HUES48 (cell line): Measurements from ENCODE around the gene ARHGAP27.
"Not testable (repeated sequence)": the region's sequence is repeated elsewhere in the genome, so short reads cannot be mapped to it uniquely, and the experiment has no call there.

Experiments
- H3K27ac ChIP-seq: one replicate; pipeline ENCODE4 v1.7.0; 2013; ENCODE audit warnings: low read depth, low read length, inconsistent platforms
- H3K27me3 ChIP-seq: 2 replicates; pipeline ENCODE4 v1.6.1; 2013; ENCODE audit warnings: mild to moderate bottlenecking, low read length; ENCODE audit not compliant: control insufficient read depth, insufficient read depth
- H3K36me3 ChIP-seq: 2 replicates; pipeline ENCODE4 v1.6.1; 2013; ENCODE audit warnings: low read length; ENCODE audit not compliant: control insufficient read depth, insufficient read depth
- H3K4me1 ChIP-seq: 2 replicates; pipeline ENCODE4 v1.6.1; 2013; ENCODE audit warnings: mild to moderate bottlenecking, low read length; ENCODE audit not compliant: control insufficient read depth, insufficient read depth
- H3K4me3 ChIP-seq: 2 replicates; pipeline ENCODE4 v1.5.1; 2013; ENCODE audit warnings: mild to moderate bottlenecking, low read depth, low read length
- H3K9ac ChIP-seq: 2 replicates; pipeline ENCODE4 v1.6.1; 2013; ENCODE audit warnings: mild to moderate bottlenecking, low read depth, low read length, moderate library complexity
- H3K9me3 ChIP-seq: 2 replicates; pipeline ENCODE4 v1.6.1; 2013; ENCODE audit warnings: low read length; ENCODE audit not compliant: control insufficient read depth, insufficient read depth

The ARHGAP27 gene

DNA sequence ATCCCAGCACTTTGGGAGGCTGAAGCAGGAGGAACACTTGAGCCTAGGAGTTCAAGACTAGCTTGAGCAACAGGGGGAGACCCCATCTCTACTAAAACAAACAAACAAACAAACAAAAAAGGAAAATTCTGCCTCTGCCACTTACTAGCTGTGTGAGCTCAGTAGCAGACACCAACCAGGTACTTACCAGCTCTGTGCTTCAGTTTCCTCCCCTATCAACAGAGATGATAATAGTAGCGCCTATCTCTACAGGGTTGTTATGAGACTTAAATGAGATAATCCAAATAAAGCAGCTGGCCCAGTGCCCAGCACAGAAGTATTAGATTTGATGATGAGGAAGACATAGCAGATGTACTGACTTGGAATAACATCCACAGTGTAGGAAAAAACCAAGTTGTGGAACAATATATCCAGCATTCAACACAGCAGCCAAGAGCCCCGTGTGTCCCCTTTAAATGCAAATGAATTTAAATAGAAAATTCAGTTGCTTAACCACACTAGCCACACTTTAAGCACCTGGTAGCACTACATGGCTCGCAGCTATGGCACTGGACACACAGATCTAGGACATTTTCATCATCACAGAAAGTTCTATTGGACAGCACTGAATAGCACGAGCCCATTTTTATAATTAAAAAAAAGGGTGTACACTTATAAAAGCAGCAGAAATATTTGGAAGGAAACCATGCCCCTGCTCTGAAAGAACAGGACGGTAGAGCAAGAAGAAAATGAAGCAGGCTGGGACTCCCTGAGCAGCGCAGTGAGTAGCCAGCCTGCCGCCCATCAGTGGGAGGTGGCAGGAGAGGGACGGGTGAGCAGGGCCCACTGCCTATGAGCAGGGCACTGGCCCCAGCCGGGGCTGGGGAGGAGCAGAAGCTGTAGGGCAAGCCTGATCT is 19.9 kb upstream of the ARHGAP27 start:
- not testable (repeated sequence) for H3K27me3 ChIP-seq, H3K27ac ChIP-seq, H3K4me1 ChIP-seq, H3K4me3 ChIP-seq, H3K9me3 ChIP-seq, H3K9ac ChIP-seq, H3K36me3 ChIP-seq

DNA sequence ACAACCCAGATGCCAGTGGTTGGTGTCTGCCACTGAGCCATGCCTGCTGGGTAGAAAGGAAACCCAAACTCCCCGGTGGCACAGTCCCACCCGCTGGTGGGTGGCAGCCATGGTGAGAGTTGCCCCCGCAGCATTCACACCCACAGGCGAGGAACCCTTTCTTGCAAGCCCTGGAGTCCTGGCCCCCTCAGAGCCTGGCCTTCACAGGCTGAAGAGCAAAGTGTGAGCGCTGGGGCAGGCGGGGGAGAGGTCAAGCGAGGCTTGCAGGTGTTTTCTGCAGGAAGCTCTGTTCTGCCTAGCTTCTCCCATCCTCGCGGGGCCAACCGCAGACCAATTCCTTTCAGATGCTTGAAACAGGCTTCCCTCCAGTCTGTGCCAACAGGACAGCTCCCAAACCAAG is 19.0 kb upstream of the ARHGAP27 start:
- not testable (repeated sequence) for H3K27ac ChIP-seq, H3K9ac ChIP-seq, H3K4me3 ChIP-seq, H3K36me3 ChIP-seq, H3K27me3 ChIP-seq, H3K4me1 ChIP-seq, H3K9me3 ChIP-seq

DNA sequence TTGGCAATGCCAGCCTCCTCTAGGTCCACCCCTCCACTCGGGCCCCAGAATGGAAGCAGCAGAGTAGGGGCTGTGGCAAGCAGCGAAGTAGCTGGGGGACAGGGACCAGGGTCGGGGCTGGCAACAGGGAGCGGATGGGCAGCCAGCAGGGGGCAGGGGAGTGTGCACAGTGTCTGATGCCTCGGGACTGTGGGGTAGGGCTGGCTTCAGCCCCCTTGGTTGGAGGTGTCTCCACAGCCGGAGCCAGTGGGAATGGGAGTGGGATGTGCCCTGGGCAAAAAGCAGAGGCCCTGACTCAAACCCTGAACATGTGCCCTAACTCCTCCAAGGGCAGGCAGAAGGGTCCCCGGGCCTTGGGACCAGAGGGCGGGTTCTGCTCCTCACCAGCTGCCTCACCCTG is 18.5 kb upstream of the ARHGAP27 start:
- H3K27me3 ChIP-seq: no peaks in the 10 kb centered on the region
- no peaks in the 10 kb centered on the region for H3K36me3 ChIP-seq
- no peaks in the 10 kb centered on the region for H3K4me1 ChIP-seq
- H3K9ac ChIP-seq: no peak overlapping the region
- no peak overlapping the region for H3K4me3 ChIP-seq
- no peaks in the 10 kb centered on the region for H3K9me3 ChIP-seq
- no peak overlapping the region for H3K27ac ChIP-seq

DNA sequence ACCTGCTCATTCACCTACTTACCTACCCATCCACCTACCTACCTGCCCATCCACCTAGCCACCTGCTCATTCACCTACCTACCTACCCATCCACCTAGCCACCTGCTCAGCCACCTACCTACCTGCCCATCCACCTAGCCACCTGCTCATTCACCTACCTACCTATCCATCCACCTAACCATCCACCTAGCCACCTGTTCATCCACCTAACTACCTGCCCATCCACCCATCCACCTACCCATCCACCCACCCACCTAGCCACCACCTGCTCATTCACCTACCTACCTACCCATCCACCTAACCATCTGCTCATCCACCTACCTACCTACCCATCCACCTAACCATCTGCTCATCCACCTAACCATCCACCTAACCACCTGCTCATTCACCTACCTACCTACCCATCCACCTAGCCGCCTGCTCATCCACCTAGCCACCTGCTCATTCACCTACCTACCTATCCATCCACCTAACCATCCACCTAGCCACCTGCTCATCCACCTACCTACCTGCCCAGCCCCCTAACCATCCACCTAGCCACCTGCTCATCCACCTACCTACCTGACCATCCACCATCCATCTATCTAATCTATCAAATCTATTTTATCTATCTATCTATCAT is 17.1 kb upstream of the ARHGAP27 start:
- not testable (repeated sequence) for H3K9ac ChIP-seq, H3K27ac ChIP-seq, H3K9me3 ChIP-seq, H3K36me3 ChIP-seq, H3K4me1 ChIP-seq, H3K4me3 ChIP-seq, H3K27me3 ChIP-seq

DNA sequence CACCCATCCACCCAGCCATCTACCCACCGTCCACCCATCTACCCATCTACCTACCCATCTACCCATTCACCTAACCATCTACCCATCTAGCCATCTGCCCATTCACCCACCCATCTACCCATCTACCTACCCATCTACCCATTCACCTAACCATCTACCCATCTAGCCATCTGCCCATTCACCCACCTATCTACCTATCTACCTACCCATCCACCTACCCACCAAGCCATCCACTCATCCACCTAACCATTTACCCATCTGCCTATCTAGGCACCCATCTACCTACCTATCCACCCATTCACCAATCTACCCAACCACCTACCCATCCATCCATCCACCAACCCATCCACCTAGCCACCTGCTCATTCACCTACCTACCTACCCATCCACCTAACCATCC is 16.6 kb upstream of the ARHGAP27 start:
- H3K27me3 ChIP-seq, H3K4me1 ChIP-seq, H3K9me3 ChIP-seq, H3K4me3 ChIP-seq, H3K9ac ChIP-seq, H3K36me3 ChIP-seq, H3K27ac ChIP-seq: not testable (repeated sequence)

DNA sequence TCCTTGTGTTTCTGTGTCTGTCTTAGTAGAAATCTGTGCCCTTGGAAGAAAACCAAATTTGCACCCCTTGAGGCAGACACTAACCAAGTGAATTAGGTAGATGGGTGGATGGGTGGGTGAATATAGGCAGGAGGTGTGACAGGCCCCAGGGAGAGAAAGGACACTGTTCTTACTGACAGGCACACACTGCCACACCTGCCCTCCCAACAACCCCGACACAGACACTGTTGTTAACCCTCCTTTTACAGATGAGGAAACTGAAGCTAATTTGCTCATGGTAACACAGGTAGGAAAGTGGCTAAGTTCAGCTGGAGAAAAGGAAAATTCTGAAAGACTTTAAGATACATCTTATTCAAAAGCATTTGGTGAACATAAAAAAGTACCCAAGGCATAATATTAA is 15.8 kb upstream of the ARHGAP27 start:
- H3K27me3 ChIP-seq, H3K9me3 ChIP-seq, H3K36me3 ChIP-seq, H3K9ac ChIP-seq, H3K27ac ChIP-seq, H3K4me3 ChIP-seq, H3K4me1 ChIP-seq: not testable (repeated sequence)

DNA sequence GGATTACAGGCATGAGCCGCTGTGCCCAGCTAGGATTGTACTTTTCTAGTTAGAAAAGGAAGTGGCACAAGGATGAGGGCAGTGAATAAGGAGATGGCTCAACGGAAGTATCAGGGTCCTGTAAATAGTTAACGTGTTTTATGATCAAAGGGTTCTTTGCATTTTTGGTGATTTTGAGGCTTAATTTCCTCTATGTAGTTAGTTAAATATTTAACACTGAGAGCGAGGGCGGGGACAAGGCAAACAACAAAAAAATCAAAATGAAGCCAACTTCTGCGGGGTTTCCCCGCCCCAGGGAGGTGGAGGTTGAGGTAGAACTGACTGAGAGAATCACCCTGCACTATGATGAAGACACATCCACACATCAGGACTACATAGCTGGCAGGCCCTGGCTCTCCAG is 15.4 kb upstream of the ARHGAP27 start:
- H3K4me3 ChIP-seq, H3K36me3 ChIP-seq, H3K9me3 ChIP-seq, H3K4me1 ChIP-seq, H3K27me3 ChIP-seq, H3K27ac ChIP-seq, H3K9ac ChIP-seq: not testable (repeated sequence)

DNA sequence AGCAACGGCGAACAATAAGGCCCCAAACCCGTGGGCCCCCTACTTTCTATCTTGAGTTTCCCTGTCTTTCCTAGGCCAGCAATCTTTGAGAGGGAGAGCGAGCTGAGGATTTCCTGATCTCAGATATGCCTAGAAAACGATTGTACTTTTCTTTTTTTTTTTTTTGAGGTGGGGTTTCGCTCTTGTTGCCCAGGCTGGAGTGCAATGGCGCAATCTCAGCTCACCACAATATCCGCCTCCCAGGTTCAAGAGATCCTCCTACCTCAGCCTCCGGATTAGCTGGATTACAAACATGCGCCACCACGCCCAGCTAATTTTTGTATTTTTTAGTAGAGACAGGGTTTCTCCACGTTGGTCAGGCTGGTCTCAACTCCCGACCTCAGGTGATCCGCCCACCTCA is 15.0 kb upstream of the ARHGAP27 start:
- not testable (repeated sequence) for H3K9ac ChIP-seq, H3K36me3 ChIP-seq, H3K4me1 ChIP-seq, H3K27ac ChIP-seq, H3K9me3 ChIP-seq, H3K27me3 ChIP-seq, H3K4me3 ChIP-seq

DNA sequence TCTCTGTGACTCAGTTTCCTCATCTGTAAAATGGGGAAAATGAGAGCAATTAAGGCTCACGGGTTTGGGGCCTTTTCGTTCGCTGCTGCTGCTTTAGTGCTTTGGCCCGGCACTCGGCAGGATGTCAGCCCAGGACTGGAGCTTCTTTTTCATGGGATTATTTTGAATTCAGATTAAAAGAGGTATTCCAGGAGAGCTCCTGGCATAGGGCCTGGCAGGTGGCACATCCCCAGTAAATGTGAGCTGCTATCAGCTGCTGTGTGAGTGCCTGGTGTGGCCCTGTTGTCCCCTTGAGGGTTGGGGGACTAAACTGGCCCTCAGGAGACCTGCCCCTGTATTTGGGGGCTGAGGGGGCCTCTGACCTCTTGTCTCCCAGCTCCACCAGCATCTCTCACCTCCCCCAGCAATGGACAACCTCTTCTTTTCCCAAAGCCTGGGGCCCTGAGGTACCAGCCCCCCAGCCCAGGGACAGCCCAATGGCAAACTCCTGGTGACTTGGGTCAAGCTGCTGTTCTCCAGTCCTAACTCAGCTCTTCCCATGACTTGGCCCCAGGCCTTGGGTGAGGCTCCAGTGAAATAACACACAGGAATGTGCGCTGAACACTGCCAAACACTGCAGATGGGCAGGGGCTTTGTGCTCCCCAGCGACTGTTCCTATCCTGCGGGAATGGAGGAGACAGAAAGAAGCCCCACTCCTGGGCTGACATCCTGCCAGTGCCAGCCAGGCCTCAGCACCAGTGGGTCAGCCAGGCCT is 14.4 kb upstream of the ARHGAP27 start:
- H3K36me3 ChIP-seq, H3K9ac ChIP-seq, H3K4me1 ChIP-seq, H3K27ac ChIP-seq, H3K4me3 ChIP-seq, H3K27me3 ChIP-seq, H3K9me3 ChIP-seq: not testable (repeated sequence)

DNA sequence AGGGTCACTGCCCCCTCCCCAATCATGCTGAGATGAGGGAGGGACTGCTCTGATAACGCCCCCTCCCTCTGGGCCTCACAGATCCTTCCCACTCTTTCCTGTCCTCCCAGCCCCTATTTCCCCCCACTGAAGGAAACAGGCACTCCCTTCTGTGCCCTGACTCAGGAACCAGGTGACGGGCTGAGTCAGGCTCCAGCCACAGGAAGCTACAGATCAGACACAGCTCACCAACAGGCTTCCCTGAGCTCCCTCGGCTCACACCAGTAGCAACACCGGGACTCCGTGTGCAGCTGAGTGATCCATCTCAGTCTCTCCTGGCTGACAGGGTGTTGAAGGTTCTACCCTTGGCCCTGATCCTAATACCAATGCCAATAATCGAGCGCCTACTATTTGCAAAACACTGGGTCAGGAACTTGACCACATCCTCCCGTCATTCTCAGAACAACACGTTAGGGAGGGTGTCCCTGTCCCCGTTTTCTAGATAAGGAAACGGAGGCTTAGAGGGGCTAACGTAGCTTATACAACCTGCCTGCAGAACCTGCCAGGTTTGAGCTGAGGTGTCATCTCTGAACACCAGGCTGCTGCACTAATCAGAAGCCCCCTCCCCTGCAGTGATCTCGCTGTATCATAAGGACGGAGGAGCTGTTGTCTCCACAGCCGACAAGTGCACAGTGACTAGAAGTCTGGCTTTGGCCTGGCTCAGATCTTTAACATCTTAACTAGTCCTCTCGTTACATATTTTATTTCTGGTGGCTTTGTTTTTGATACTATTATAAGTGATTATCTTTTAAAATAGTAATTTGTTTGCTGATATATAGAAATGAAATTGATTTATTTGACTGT is 13.5 kb upstream of the ARHGAP27 start:
- not testable (repeated sequence) for H3K4me3 ChIP-seq, H3K9me3 ChIP-seq, H3K4me1 ChIP-seq, H3K9ac ChIP-seq, H3K36me3 ChIP-seq, H3K27me3 ChIP-seq, H3K27ac ChIP-seq
